ENCODE data around the gene SNX3. TPM values are rescaled to one million over a fixed set of nuclear protein-coding genes. Genes with fewer than 3 reads are reported as not detected.

The SNX3 gene
- total and polyA plus RNA-seq, 2 donors (not counting 1 experiment from before 2014, with no cell fraction given): 96.0 to 130 TPM

DNA sequence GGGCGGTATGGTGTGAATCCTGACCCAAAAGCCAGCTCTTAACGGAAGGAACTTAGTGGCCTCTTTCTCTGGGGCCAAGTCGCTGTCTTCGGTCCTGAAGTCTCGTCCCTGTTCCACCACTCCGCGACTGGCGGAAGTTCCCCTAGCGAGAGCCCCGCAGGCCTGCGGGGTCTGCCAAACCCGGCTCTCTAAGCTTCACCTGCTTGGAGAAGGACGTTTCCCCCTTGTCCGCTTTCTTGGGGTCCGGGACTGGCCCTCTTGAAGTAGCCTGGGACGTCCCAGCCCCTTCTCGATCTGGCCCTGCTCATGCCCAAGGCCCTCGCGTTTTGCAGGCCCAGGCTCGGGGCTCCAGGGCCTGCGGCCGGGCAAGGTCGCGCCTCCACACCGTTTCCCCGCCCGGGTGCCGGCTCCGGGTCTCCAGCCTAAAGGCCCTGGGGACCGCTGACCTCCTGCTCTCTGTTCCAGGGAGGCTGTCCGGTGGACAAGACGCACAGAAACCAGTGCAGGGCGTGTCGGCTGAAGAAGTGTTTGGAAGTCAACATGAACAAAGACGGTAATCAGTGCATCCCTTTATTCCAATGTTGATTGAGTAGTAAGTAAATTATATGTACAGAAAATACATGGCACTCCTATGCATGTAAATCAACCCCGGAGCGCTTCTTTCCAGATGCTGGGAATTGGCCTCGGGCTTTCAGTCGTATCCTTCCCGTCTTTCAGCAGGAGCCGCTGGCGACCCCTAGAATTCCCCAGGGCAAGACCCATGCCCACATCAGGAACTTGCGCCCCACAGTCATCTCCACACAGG lies 86.3 kb downstream of the SNX3 start:
- peak; percentile 70 for DNase-seq

More for the DNA sequence above, 86.3 kb downstream of the SNX3 start:
- Mint-ChIP-seq H3K27me3 (peaks cover 71% of the 10 kb centered on the region), H3K9me3 (ENCODE audit: insufficient read depth) (no peaks in the 10 kb centered on the region), H3K4me3 (peak overlapping the region; percentile 1), H3K4me1 (peaks cover 32% of the 10 kb centered on the region), H3K27ac (no peak overlapping the region)
- H3K9me3 ChIP-seq (ENCODE audit: control extremely low read depth in 1 of 3, control insufficient read depth in 2 of 3, insufficient read depth in 1 of 3, low read length in 2 of 3): peaks cover 0 to 49% (median 10%) of the 10 kb centered on the region in 3 donors
- no peak for TF ChIP-seq EZH2 (IDR thresholded peaks at IDR 0.05; ENCODE audit: borderline replicate concordance, insufficient read depth, low read depth, low read length, poor library complexity, severe bottlenecking)
- TF ChIP-seq, protein P1, sequence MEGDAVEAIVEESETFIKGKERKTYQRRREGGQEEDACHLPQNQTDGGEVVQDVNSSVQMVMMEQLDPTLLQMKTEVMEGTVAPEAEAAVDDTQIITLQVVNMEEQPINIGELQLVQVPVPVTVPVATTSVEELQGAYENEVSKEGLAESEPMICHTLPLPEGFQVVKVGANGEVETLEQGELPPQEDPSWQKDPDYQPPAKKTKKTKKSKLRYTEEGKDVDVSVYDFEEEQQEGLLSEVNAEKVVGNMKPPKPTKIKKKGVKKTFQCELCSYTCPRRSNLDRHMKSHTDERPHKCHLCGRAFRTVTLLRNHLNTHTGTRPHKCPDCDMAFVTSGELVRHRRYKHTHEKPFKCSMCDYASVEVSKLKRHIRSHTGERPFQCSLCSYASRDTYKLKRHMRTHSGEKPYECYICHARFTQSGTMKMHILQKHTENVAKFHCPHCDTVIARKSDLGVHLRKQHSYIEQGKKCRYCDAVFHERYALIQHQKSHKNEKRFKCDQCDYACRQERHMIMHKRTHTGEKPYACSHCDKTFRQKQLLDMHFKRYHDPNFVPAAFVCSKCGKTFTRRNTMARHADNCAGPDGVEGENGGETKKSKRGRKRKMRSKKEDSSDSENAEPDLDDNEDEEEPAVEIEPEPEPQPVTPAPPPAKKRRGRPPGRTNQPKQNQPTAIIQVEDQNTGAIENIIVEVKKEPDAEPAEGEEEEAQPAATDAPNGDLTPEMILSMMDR (IDR thresholded peaks at IDR 0.05): no peak
- peaks cover 3 to 87% (median 81%) of the 10 kb centered on the region in 4 experiments for H3K27me3 ChIP-seq (replicated peaks in 1 of 4; ENCODE audit: control extremely low read depth in 1 of 4, control insufficient read depth in 3 of 4, insufficient read depth in 4 of 4, low read length in 3 of 4)
- peak; percentile 65 for ATAC-seq (ENCODE audit: low read depth)
- intact Hi-C loops (cut with micrococcal nuclease): no loop called here
- CTCF ChIA-PET: interaction anchor here (0.6 to 1.3 kb wide), 3 partner anchors 12 to 317 kb away, joined by 3 to 5 read pairs (median 3); no protein-coding TSS in a partner anchor
- peak overlapping the region; percentile 51 for H3K4me2 ChIP-seq (replicated peaks; ENCODE audit: low read depth, low read length, poor library complexity, severe bottlenecking)
- H3K27ac ChIP-seq (ENCODE audit: low read length in 2 of 2): no peak overlapping the region
- H4K20me1 ChIP-seq (ENCODE audit: control insufficient read depth, insufficient read depth, low read length, poor library complexity, severe bottlenecking): no peaks in the 10 kb centered on the region
- no peak overlapping the region for H3K4me3 ChIP-seq (ENCODE audit: control extremely low read depth in 1 of 5, extremely low read depth in 1 of 5, insufficient read depth in 1 of 5, low read depth in 2 of 5, low read length in 4 of 5)
- H3K4me1 ChIP-seq (ENCODE audit: control insufficient read depth in 2 of 2, insufficient read depth in 2 of 2, low read length in 2 of 2): peaks cover 29 to 53% of the 10 kb centered on the region in 2 donors
- 11% methylated on average over 40 of the region's 43 CpGs for WGBS (ENCODE audit: insufficient coverage)
- H3K36me3 ChIP-seq (replicated peaks in 1 of 2; ENCODE audit: control extremely low read depth in 1 of 2, control insufficient read depth in 1 of 2, extremely low read depth in 1 of 2, insufficient read depth in 2 of 2, low read length in 1 of 2): no peaks in the 10 kb centered on the region
- no peak overlapping the region for H2AFZ ChIP-seq (ENCODE audit: insufficient read depth, low read depth, low read length, poor library complexity, severe bottlenecking)
- no peak overlapping the region for H3K9ac ChIP-seq (ENCODE audit: low read length)
- H3K79me2 ChIP-seq (ENCODE audit: control insufficient read depth, insufficient read depth, low read length): no peaks in the 10 kb centered on the region
- POLR2A ChIA-PET: no interaction called here

All from B cell (primary cell).